HG03558 (cell line): ENCODE results near the gene SPINT4.
"Not testable (repeated sequence)": the region's sequence is repeated elsewhere in the genome, so short reads cannot be mapped to it uniquely, and the experiment has no call there.

Source experiments
- ATAC-seq: cut with Tn5 transposase; IDR thresholded peaks from one replicate; pipeline ENCODE4 v1.9.1; 2021; ENCODE audit warnings: moderate number of reproducible peaks; ENCODE audit not compliant: unreplicated experiment; ENCODE audit errors: extremely low read depth

SPINT4 gene

DNA sequence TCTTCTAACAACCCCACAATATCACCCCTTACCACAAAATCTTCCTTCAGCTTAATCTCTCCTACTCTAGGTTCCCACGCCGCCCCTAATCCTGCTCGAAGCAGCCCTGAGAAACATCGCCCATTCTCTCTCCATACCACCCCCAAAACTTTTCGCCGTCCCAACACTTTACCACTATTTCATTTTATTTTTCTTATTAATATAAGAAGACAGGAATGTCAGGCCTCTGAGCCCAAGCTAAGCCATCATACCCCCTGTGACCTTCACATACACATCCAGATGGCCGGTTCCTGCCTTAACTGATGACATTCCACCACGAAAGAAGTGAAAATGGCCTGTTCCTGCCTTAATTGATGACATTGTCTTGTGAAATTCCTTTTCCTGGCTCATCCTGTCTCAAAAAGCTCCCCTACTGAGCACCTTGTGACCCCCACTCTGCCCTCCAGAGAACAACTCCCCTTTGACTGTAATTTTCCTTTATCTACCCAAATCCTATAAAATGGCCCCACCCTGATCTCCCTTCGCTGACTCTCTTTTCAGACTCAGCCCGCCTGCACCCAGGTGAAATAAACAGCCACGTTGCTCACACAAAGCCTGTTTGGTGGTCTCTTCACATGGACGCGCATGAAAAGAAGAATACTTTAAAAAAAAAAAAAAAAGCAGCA lies 42.6 kb downstream of the SPINT4 start:
- not testable (repeated sequence) for ATAC-seq

DNA sequence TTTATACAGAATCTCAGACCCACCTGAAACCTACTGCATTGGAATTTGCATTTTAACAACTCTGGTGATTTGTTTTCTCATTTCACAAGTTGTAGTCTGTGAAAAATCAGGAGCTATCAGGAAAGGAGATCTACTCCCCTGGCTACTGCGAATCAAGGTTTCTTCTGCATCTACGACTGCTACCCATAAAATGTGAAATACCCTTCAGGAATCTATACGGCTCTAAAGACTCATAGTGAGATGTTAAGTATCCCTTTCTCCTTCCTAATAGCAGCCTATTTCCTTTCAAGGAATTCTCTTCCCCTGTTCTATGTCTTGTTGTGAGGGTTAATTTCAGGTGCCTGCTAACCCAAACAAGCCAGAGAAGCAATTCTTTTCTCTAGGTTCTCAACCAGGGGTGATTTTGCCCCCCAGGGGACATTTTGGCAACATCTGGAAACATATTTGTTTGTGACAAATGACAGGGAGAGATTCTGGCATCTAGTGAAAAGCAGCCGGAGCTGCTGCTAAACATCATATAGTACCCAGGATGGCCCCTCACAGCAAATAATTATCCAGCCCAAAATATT lies 43.2 kb downstream of the SPINT4 start:
- ATAC-seq, result no peak

DNA sequence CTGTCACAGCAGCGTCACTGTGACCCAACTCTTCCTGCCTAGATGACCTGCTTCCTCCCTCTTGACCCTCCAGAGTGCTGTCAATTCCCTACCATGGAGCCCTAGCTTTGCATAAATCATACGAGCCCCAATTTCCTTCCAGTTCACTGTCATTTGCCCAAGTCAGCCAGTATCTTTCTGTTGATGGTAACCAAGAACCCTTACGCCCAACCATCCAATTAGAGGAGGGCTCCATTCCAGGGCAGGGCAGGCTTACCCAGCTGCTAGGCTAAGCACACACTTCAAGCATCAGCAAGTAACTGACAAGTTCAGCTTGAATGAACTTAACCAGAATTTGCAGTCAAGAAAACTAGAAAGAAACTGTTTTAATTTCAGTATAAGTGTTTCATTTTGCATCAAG lies 43.8 kb downstream of the SPINT4 start:
- no peak for ATAC-seq

DNA sequence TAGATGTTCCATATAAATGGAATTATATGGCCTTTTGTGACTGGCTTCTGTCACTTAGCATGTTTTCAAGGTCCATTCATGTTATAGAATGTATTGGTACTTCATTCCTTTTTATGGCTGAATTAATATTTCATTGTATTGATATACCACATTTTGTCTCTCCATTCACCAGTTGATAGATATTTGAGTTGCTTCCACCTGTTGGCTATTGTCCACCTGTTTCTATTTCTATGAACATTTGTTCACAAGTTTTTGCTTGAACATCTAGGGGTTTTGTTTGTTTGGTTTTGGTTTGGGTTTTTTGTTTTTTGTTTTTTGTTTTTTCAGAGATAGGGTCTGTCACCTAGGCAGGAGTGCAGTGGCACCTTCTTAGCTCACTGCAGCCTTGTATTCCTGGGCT lies 46.3 kb downstream of the SPINT4 start:
- ATAC-seq, result no peak

DNA sequence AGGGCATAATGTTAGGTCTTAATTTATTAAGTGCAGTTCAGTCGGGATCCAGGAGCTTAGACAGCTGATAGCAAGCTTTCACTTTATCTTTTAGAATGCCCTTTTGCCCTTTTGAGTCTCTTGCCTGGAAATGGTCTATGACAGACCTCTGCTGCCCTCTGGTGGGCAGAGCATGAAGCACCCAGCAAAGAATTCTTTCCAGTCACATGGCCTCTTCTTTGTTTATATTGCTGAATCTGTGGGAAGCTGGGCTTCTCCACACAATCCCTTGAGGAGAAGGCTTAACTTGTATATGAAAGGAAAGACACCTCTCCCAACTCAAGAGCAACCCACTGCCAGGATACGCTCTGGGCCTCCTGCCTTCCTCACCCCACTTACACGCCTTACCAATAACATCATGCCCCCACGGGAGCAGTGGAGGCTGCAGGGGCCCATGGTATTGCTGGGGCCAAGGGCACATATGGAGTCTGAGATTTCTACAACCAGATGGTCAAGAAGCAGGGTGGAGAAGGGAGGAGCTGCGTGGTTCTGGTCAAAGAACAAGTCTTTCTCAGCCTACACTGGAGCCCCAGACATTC lies 49.1 kb downstream of the SPINT4 start:
- no peak for ATAC-seq

DNA sequence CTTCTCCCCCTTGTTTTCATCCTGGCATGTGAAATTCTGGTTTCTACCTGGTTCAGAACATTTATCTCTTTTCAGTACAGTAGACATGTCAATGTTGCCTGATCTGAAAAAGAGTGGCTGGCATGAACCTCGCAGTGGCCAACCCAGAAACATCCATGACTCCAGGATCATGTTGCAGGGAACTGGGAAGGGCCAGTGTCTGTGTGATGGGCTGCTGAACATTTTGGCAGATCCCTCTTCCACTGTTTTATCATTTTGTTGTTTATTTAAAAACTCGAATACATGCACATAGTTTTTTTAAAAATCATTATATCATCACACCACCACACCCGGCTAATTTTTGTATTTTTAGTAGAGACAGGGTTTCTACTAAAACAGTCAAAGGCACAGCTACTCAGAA lies 50.5 kb downstream of the SPINT4 start:
- no peak for ATAC-seq

DNA sequence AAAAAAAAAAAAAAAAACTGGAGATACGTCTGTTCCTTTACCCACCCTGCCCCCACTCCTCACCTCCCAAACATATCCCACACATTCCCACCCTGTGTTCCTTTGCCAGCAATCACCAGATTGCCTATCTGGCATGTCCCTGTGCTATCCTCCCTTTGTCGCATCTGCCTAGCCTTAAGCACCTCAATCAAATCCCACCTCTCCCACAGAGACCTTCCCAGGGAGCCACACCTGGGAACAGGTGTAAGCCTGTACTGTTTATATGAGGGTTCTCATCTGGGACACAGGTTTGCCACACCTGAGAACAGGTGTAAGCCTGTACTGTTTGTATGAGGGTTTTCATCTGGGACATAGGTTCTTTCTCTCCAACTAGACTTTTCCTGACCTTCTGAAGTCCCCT lies 52.8 kb downstream of the SPINT4 start:
- ATAC-seq, result no peak

DNA sequence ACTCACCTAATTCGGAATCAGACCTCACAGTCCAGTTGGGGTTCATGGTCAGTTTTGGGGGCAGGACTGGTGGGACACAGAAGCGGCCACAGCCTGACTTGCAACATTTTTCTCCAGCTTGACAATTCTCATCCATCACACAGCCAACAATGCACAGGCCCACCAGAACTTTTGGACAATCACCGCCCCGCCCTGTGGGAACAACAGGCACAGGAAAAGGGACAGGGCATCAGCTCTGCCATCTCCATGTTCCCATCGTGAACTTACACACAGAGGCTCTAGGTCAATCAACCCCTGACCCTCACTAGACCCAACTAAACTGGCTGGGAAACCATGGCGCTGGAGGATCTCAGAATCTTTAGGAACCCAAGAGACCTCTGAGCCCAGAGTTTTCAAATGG lies 53.3 kb downstream of the SPINT4 start:
- no peak for ATAC-seq
